H1 (cell line): ENCODE data around the gene TSPAN4. TPM values are rescaled to one million over a fixed set of nuclear protein-coding genes. Genes with fewer than 3 reads are reported as not detected.

Experiments
- ATF2 ChIP-seq: IDR thresholded peaks from 2 replicates; pipeline ENCODE4 v1.6.1; 2012; ENCODE audit warnings: low read length, inconsistent platforms
- BCL11A ChIP-seq, 2 experiments: IDR thresholded peaks; one replicate each; pipeline ENCODE4 v1.6.1; 2011; ENCODE audit warnings: low read depth in 2 of 2, low read length in 2 of 2, mild to moderate bottlenecking in 2 of 2
- CHD7 ChIP-seq: fragments of 300-600 bp; sonication (generic); IDR thresholded peaks from 2 replicates; pipeline ENCODE4 v1.7.1; 2012; ENCODE audit warnings: low read length, moderate library complexity, mild to moderate bottlenecking, inconsistent platforms; ENCODE audit not compliant: insufficient replicate concordance
- E2F6 ChIP-seq: IDR thresholded peaks from 2 replicates; pipeline ENCODE4 v1.6.1; 2012; ENCODE audit warnings: inconsistent platforms
- FOSL1 ChIP-seq: IDR thresholded peaks from 2 replicates; pipeline ENCODE4 v1.6.1; 2011; ENCODE audit warnings: mild to moderate bottlenecking, low read depth, low read length, moderate library complexity; ENCODE audit not compliant: insufficient read depth
- SIX5 ChIP-seq: IDR thresholded peaks from 2 replicates; pipeline ENCODE4 v1.6.1; 2011; ENCODE audit warnings: mild to moderate bottlenecking, low read depth, low read length
- TAF1 ChIP-seq: IDR thresholded peaks from 2 replicates; pipeline ENCODE4 v1.6.1; 2011; ENCODE audit warnings: mild to moderate bottlenecking, low read depth, low read length
- TBP ChIP-seq: IDR thresholded peaks from 2 replicates; pipeline ENCODE4 v1.6.1; 2011; ENCODE audit warnings: low read depth, low read length, improper control_type of control experiment
- polyA plus RNA-seq, 7 experiments: library from polyadenylated mRNA; depleted of rRNA in 3 of 7; stranded (reverse) in 5 of 7; unstranded in 2 of 7; fragments of >200 nt in 5 of 7; fragments of 200-250 nt in 2 of 7; gene quantifications; 1 replicate in 5 of 7; 2 replicates in 1 of 7; 4 replicates in 1 of 7; pipeline versions ENCODE4 v1.2.1 to v1.2.3, GENCODE V29; 2011 to 2013; ENCODE audit warnings: missing spikeins in 2 of 7, mixed read lengths in 2 of 7
- total RNA-seq: library from RNA; stranded (reverse); fragmentation: NEBNext Ultra II Directional; extraction: Animal tissue kit (Norgen Biotek cat#: 25700); gene quantifications from 2 replicates; pipeline ENCODE4 v1.2.1, GENCODE V29; 2021

Gene TSPAN4
- total and polyA plus RNA-seq, 2 of the 8 experiments (the other 6 are each of a cell fraction or from before 2014, with no cell fraction given): 74.1 to 145 TPM

GRCh38 chr11:809287-810039, 33.2 kb upstream of the TSPAN4 start, which contains the start of gene RPLP2 (continued):
- TF ChIP-seq CHD7: no peak
- peak; percentile 66 for TF ChIP-seq SIX5
- TF ChIP-seq FOSL1: no peak
- no peak for TF ChIP-seq BCL11A (IDR thresholded peaks at IDR 0.05; ENCODE audit: low read depth in 2 of 2, low read length in 2 of 2)
- peak; percentile 40; the same call in 1 of the 2 replicates for TF ChIP-seq E2F6
- peak; percentile 52 for TF ChIP-seq ATF2
- TF ChIP-seq TAF1: peak; percentile 99
- TF ChIP-seq TBP: peak; percentile 97
